Testis (tissue), 2 donors: ENCODE measurements around the gene RPS27L.

ENCODE experiments used
- CTCF ChIP-seq, 3 experiments: fragments of 450-650 bp in 2 of 3; fragments of 200-600 bp in 1 of 3; sonication (generic) in 1 of 3; IDR thresholded peaks; one replicate each; pipeline ENCODE4 v1.5.1; 2016 to 2019; ENCODE audit warnings: antibody characterized with exemption in 3 of 3, mild to moderate bottlenecking in 2 of 3, moderate library complexity in 1 of 3
- POLR2A ChIP-seq: fragments of 450-650 bp; IDR thresholded peaks from one replicate; pipeline ENCODE4 v1.6.1; 2017; ENCODE audit warnings: antibody characterized with exemption, mild to moderate bottlenecking, moderate library complexity

GRCh38 chr15:63121382-63122001 is 35.8 kb downstream of the RPS27L start, which contains the start of gene LACTB:
- TF ChIP-seq POLR2A: no peak
- no peak for TF ChIP-seq CTCF (IDR thresholded peaks at IDR 0.05)
